Liver (tissue), 2 donors: ENCODE measurements around the gene CDC45.

Experiments used
- FOXA1 ChIP-seq: IDR thresholded peaks from 2 replicates; pipeline ENCODE4 v1.6.1; 2016; ENCODE audit warnings: antibody characterized with exemption
- TF ChIP-seq, protein P1 (sequence below): fragments of 150-350 bp; IDR thresholded peaks from 2 replicates; pipeline ENCODE4 v1.5.1; 2017; ENCODE audit warnings: improper control_type of control experiment, low read depth, low read length; ENCODE audit not compliant: missing input control
- donor health status: healthy.

- TF ChIP-seq FOXA1, result no peak
- TF ChIP-seq, protein P1, sequence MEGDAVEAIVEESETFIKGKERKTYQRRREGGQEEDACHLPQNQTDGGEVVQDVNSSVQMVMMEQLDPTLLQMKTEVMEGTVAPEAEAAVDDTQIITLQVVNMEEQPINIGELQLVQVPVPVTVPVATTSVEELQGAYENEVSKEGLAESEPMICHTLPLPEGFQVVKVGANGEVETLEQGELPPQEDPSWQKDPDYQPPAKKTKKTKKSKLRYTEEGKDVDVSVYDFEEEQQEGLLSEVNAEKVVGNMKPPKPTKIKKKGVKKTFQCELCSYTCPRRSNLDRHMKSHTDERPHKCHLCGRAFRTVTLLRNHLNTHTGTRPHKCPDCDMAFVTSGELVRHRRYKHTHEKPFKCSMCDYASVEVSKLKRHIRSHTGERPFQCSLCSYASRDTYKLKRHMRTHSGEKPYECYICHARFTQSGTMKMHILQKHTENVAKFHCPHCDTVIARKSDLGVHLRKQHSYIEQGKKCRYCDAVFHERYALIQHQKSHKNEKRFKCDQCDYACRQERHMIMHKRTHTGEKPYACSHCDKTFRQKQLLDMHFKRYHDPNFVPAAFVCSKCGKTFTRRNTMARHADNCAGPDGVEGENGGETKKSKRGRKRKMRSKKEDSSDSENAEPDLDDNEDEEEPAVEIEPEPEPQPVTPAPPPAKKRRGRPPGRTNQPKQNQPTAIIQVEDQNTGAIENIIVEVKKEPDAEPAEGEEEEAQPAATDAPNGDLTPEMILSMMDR, result no peak
Measured at GRCh38 chr22:19476023-19476422, 3.7 kb upstream of the CDC45 start.
